HG03103 (cell line): Measurements from ENCODE around the gene MAP2K4.

Experiments used
- ATAC-seq: cut with Tn5 transposase; IDR thresholded peaks from one replicate; pipeline ENCODE4 v1.9.1; 2021; ENCODE audit warnings: low read depth; ENCODE audit not compliant: unreplicated experiment

MAP2K4 gene

DNA sequence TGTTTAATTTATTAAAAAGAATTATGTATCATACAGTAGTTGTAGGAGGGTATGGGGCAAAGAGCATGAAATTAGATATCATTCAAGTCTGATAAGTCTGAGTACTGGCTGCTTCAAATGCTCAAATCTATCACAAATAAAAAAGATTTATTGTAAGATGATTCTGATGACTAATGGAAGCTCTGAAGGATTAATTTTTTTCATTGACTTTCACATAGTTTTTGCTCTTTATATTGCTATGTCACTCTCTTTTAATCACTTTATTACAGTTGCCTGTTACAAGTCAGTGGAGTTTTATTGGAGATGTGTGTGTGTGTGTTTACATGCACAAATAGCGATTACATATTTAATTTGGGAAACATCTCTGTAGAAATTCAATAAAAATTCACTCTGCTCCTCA is 15.0 kb downstream of the MAP2K4 start:
- no peak for ATAC-seq

DNA sequence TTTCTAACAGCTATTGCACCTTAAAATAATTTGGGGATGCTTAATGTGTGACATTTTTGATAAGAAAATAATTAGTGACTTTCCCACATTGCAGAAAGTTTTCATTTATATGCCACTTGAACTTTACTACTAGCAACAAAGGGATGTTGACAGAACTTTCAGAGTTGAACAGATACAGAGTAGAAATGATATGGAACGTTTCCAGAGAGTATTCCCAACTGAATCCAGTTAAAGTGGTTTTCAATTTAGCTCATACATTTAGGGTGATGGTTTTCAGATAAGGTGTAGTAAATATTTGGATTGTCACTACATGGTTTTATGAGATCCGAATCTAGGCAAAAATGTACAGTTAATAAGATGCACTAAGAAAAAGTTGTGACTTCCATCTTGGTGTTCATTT is 17.3 kb downstream of the MAP2K4 start:
- no peak for ATAC-seq

DNA sequence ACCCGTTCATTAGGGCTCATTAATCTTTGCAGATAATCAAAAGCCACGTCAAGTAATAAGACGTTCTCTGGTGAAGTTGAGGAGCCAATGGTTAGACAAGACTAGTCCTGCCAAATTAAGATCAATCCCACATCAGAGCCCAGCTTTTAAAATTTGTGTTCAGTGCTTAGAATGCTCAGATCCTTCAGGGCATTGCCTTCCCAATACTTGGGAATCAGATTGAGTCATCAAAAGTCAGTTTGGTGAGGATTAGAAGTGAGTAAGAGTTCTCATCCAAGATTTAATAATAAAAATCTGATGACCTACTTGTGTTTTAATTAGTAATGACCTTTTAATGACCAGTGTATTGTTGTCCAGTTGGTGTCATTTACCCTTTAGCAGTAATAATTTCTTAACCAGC is 19.8 kb downstream of the MAP2K4 start:
- ATAC-seq: no peak

DNA sequence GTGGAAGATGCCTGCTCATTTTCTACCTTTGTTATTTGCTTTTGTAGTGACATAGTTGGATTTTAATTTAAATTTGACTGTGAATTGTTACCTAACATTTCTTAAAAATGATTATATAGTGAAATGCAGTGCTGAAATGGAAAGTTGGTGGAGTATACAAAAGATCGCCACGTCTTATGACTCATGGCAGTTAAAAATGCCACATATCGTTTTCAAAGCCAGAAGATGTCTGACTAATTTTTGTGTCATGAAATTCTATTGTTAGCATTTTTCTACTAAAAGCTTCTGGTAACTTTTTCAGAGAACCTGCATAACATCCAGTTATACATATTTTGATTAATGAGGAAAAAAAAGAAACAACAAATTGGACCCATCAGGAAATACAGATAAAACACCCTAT is 20.6 kb downstream of the MAP2K4 start:
- ATAC-seq: no peak

DNA sequence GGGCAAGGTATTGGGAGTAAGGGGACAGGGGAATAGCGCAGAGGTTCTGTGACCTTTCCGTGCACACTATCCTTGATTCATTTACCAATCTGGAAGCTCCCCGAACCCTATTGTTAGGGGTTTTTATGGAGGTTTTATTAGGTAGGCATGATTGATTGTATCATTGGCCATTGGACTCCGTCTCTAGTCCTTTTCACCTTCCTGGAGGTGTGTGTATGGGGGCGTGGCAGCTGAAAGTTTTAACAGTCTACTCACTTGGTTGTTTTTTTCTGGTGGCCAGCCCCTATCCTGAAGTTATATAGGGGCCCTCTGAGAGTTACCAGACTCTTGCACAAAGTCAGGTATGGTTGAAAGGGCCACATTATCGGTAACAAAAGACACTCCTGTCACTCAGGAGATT is 23.0 kb downstream of the MAP2K4 start:
- no peak for ATAC-seq

DNA sequence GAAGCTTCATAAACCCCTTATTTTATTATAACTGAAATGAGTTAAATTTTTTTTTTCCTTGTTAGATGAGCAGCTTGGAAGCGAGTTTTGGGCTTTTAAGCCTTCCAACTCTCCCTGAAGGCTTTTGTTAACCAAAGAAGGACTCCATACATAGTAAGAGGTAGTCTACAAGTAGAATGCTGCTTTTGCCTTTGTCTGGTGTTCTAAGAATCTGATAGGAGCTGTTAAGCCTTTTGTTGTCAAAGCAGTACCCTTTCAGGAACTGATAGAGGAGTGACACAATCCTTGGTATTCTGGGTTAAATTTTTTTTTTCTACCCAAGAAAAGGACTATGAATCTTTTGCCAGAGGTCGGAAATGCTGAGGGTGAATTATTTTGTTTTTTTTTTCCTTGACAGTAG is 26.1 kb downstream of the MAP2K4 start:
- no peak for ATAC-seq

DNA sequence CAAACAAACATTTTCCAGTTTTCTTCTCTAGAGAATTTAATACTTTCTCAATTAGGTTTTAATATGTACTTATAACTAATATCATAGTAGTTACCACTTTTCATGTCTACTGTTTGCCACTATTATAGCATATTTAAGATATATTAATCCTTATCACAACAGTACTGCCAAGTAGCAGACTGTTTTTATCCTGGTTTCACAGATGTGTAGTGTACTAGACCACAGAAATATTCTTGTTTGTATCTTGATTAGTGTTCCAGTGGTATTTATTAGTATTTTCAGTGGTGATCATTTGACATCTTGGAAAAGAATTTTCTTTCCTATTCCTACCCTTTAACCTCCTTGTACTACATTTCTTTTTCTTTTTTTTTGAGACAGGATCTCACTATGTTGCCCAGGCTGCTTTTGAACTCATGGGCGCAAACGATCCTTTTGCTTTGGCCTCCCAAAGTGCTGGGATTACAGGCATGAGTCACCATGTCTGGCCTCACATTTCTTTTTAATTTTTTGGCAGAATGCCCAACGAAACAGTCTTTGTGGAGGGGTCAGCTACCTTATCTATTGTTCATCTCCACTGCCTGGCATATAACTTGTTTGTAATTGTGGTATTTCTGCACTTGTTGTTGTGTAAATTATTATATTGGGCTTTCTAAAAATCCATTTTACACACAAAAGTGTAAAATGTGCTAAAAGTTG is 27.2 kb downstream of the MAP2K4 start:
- no peak for ATAC-seq

DNA sequence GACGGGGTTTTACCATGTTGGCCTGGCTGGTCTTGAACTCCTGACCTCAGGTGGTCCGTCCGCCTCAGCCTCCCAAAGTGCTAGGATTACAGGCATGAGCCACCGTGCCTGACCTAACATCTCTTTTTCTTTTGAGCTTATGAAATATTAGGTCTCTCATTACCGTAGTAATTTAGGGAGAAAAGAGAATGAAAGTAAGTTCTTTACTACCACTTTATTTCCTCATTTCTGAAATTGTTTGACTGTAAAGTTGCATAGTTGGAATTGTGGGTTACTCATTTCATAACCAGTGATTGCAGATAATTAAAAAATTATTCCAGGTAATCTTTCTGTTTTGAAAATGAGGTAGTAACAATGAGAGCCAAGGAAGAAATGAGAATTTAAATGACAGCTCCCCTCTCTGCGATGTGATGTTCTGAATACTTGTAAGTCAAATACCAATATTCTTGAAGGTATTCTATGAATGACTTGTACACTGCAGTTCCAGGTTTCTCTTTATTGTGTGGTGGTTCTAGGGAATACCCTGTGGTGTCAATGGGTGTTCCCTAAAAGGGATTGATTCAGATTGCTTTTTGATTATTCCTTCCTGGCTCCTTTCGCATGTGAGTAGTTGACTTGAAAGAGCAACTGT is 28.3 kb downstream of the MAP2K4 start:
- no peak for ATAC-seq

DNA sequence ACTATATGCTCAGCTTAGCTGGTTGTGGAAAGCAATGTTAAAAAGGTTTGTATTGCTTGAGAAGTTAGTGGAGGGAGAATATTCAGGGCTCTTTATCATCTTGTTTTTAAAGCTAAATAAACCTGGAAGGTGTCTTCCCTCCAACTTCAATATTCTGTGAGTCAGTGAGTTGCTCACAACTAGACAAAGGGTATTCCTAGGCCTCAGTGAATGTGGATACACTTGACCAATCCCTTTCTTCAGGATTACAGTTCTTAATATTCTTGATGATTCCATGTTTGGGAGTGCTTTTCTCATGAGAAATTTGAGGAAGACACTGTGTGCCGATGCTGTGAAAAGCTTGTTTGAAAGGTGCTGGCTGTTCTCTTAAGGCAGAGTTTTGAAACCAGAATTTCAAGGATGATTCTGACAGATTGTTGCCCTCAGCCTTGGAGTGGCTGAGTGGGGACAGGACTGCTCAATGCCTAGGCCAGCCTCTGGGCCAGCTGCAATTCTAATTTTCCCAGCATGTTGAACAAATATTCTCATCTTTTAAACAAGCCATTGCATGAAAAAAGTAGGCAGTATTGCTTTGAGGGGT is 30.1 kb downstream of the MAP2K4 start:
- no peak for ATAC-seq

DNA sequence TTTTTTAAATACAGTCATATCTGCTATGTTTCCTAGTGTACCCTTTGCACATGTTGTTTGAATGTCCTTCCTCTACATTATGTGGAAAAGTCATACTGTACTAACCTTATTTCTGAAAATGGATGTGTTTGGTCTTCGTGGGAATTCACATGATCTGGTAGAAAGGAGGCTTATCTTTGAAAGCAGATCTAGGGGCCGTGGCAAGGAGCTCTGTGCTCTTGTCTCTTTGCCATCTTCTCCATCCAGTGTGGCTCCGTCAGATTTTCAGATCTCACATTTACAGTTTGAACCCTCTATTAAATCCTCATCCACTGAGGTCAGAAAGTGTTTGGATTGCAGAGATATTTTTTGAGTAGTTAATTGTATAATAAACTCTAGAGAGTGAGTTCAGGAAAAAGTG is 32.9 kb downstream of the MAP2K4 start:
- no peak for ATAC-seq

DNA sequence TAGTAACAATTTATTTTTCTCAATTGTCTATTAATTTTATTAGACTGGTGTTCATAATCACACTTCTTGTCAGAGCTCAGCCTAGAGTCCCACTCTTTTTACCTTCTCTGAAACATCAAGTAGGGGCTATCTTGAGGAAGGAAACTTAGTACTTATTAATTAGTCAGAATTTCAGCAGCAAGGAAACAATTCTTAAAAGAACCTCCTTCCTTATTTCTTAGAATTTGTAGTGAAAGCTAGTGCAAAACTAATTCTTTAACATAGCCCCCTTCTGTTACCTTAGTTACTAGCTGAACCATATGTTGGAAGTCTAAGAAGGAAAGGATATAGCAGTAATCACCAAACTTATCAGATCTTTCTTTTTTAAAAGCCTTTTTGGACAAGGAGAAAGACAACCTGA is 35.2 kb downstream of the MAP2K4 start:
- no peak for ATAC-seq

DNA sequence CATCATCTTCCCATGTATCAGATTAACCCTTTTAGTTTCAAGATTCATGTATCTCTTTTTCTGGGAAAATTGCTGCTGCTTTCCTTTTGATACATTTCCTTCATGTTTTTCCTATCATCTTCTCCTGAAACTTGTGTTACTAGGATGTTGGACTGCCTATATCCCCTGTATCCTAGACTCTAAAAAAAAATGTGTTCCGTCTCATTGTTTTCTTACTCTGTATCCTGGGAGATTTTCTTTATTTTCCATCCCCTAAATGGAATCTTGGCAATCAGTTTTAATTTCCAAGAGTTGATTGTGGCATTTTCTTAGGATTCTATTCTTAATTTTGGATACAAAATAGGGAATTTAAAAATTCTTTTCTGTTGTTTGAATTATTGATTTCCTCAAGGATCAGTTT is 36.8 kb downstream of the MAP2K4 start:
- no peak for ATAC-seq

DNA sequence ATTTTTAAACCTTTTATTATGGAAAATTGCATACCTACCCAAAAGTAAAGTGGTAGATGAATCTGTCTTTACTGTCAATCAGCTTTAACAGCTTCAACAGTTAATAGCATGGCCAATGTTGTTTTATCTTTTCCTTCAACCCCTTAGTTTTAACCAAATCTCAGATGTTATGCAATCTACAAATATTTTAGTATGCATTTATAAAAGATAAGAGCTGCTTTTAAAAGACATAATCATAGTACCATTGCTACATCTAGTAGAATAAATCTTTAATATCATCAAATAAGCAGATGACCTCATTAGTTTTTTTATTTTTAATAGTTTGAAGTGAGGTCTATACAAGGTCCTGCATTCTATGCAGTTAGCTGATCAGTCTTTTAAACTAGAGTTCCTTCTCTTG is 37.9 kb downstream of the MAP2K4 start:
- no peak for ATAC-seq

DNA sequence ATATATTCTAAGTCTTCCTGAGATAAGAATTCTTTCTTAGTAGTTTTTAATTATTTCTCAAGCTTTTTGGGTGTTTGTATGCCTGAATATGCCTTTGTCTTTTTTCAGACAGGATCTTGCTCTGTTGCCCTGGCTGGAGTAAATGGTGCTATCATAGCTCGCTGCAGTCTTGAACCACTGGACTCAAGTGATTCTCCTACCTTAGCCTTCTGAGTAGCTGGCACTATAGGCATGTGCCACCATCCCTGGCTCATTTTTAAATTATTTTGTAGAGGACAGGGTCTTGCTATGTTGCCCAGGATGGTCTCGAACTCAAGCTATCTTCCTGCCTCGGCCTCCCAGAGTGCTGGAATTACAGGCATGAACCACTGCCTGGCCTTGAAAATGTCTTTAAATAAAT is 41.6 kb downstream of the MAP2K4 start:
- no peak for ATAC-seq

DNA sequence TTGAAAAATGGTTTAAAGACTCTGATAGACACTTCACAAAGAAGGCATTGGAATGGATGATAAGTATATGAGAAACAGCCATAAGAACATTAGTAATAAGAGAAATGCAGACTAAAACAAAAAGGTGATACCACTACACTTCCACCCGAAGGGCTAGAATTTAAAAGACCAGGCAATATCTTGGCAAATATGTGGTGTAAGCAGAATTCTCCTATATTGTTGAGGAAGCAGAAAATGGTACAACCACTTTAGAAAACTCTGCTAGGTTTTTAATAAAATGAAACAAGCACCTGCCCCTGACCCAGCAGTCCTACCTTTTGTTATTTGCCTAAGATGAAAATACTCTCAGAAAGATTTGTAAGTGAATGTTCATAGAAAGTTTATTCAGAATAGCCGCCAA is 43.7 kb downstream of the MAP2K4 start:
- no peak for ATAC-seq

DNA sequence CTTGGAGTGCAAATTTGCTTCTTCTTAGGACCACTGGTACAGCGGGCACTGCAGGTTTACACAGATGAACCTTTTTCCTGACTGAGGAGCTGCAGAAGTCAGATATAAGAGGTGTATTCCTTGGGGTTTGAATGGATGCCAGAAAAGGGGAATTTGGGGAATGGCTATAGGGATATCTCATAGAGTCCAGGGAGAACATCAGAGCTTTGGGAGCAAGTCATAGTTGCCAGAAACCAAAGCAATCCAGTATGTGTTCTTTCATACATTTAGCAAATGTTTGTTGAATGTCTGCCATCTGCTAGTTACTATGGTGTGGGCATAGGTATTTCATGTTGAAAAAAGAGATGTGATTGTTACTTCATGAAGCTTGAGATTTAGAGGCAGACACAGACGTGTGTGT is 46.8 kb downstream of the MAP2K4 start:
- ATAC-seq: no peak

DNA sequence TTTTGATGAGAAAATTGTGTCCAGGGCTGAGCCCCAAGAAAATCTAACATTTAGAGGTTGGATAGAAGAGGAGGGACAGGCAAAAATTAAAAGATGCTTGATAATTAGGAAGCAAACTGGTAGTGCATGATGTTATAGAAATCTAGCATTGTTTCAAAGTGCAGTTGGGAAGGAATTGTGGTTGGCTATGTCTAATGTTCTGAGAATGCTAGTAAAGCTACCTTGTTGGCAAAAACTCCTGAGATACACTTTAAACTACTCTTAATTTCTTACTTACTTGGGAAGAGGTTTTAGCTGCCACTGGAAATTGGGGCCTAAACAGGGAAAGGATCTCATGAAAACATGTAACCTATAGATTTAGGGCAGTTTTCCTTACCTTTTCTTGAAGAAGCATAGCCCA is 48.3 kb downstream of the MAP2K4 start:
- ATAC-seq: no peak

DNA sequence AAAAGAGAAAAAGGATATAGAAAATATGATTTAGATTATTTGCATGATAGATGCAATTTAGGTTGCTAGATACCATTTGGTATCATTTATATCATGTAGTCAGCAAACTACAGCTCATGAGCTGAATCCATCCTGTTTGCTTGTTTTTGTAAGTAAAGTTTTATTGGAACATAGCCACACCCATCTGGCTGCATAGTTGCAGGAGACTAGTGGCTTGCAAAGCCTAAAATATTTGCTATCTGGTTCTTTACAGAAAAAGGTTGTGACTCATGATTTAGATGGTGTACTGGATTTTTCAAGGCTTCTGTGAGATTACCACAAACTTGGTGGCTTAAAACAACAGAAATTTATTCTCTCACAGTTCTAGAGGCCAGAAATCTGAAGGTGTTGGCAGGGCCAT is 49.9 kb downstream of the MAP2K4 start:
- no peak for ATAC-seq

DNA sequence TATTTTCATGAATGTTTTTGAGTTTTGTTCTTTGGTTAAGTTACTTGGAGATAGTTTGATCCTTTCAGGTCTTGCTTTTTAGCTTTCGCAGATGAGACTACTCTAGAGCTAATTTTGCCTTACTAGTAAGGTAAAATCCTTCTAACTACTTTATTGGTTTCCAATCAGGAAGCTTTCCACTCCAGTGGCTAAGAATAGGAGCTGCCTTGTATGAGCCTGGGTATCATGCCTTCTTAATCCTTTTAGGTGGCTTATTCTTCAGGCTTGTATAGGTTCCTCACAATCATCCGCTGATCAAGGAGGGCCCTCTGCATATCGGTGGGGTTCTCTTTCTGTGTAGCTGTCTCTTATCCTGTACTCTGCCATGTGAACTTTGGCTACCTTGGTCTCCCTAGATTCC is 53.7 kb downstream of the MAP2K4 start:
- ATAC-seq: no peak

DNA sequence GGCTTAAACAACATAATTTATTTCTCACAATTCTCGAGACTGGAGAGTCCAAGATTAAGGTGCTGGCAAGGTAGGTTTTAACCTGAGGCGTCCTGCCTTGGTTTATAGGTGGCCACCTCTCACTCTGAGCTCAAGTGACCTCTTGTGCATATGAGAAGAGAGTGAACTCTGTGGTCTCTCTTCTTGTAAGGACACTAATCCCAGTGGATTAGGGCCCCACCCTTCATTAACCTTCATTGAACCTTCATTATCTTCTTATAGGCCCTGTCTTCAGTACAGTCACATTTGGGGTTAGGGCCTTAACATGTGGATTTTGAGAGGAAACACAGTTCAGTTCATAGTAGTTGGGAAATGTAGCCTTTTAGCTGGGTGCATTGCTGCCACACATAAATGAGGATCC is 57.1 kb downstream of the MAP2K4 start:
- ATAC-seq: no peak

DNA sequence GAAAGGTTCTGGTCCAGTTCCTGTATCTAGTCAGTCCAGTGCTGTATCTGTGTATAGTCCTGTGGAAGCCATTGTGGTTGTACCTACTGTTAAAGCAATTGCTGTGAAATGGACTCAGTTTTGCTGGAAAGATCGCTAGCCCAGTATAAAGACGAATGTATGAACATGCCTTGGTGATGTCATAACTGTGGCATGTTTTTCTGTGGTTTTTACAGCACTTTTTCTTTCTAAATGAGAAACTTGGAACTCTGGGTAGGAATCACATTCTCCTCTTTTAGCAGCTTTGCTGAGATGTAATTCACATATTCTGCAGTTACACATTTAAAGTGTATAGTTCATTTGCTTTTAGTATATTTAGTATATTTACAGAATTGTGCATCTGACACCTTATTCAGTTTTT is 58.1 kb downstream of the MAP2K4 start:
- no peak for ATAC-seq

DNA sequence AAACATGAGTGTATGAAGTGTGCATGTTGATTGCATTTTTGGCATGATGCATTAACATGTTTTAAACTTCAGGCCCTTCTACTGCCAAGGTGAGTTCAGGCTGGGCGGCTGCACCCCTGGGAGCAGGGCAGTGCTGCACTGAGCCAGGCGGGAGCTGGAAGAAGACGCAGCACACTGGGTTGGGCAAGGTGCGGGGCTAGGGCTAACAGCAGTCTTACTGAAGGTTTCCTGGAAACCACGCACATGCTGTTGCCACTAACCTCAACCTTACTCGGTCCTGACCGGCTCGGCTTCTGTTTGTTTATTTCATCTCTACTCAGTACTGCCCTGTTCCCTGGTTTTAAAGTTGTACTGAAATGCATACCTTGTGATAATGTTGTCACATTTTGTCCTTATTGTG is 61.0 kb downstream of the MAP2K4 start:
- ATAC-seq: no peak
